Measurements from ENCODE around the gene SLC6A18.

SLC6A18 gene

DNA sequence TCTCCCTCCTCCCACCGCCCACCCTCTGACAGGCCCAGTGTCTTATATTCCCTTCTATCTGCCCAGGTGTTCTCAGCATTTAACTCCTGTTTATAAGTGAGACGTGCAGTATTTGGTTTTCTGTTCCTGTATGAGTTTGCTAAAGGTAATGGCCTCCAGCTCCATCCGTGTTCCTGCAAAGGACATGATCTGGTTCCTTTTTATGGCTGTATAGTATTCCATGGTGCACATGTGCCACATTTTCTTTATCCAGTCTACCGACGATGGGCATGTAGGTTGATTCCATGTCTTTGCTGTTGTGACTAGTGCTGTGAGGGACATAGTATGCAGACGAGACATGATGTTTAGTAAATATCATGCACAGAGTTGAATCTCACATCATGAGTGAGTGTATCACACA lies 30.8 kb upstream of the SLC6A18 start:
- no peaks in the 10 kb centered on the region for H3K9me3 Mint-ChIP-seq
- no peak for DNase-seq
- H3K27ac Mint-ChIP-seq = no peak overlapping the region
- no peaks in the 10 kb centered on the region for H3K36me3 Mint-ChIP-seq (ENCODE audit: low read depth)
- H3K4me3 Mint-ChIP-seq = no peak overlapping the region
- H3K27me3 Mint-ChIP-seq = peaks cover 18% of the 10 kb centered on the region
- H3K4me1 Mint-ChIP-seq (ENCODE audit: low read depth) = no peaks in the 10 kb centered on the region

GRCh38 chr5:1195439-1195838 lies 29.7 kb upstream of the SLC6A18 start:
- DNase-seq = no peak
- no peak overlapping the region for H3K27ac Mint-ChIP-seq
- H3K36me3 Mint-ChIP-seq (ENCODE audit: low read depth) = no peaks in the 10 kb centered on the region
- H3K4me3 Mint-ChIP-seq = no peak overlapping the region
- no peaks in the 10 kb centered on the region for H3K9me3 Mint-ChIP-seq
- H3K27me3 Mint-ChIP-seq = peaks cover 11% of the 10 kb centered on the region
- H3K4me1 Mint-ChIP-seq (ENCODE audit: low read depth) = no peaks in the 10 kb centered on the region

GRCh38 chr5:1195916-1196315 lies 29.3 kb upstream of the SLC6A18 start:
- no peak for DNase-seq
- Mint-ChIP-seq H3K27ac (no peak overlapping the region), H3K4me3 (no peak overlapping the region)

GRCh38 chr5:1196562-1196961 lies 28.6 kb upstream of the SLC6A18 start:
- Mint-ChIP-seq H3K4me3 (no peak overlapping the region), H3K4me1 (ENCODE audit: low read depth) (no peaks in the 10 kb centered on the region), H3K9me3 (no peaks in the 10 kb centered on the region), H3K27me3 (peaks cover 5% of the 10 kb centered on the region), H3K36me3 (ENCODE audit: low read depth) (no peaks in the 10 kb centered on the region), H3K27ac (no peak overlapping the region)
- DNase-seq = no peak

More at GRCh38 chr5:1195916-1196315, 29.3 kb upstream of the SLC6A18 start:
- no peaks in the 10 kb centered on the region for H3K4me1 Mint-ChIP-seq (ENCODE audit: low read depth)
- H3K9me3 Mint-ChIP-seq = no peaks in the 10 kb centered on the region
- peaks cover 6% of the 10 kb centered on the region for H3K27me3 Mint-ChIP-seq
- no peaks in the 10 kb centered on the region for H3K36me3 Mint-ChIP-seq (ENCODE audit: low read depth)

GRCh38 chr5:1197876-1198666 lies 27.1 kb upstream of the SLC6A18 start:
- no peak overlapping the region for H3K4me3 Mint-ChIP-seq
- H3K27ac Mint-ChIP-seq = no peak overlapping the region
- H3K4me1 Mint-ChIP-seq (ENCODE audit: low read depth) = no peaks in the 10 kb centered on the region
- DNase-seq = no peak
- peaks cover 5% of the 10 kb centered on the region for H3K27me3 Mint-ChIP-seq
- H3K9me3 Mint-ChIP-seq = no peaks in the 10 kb centered on the region
- no peaks in the 10 kb centered on the region for H3K36me3 Mint-ChIP-seq (ENCODE audit: low read depth)

- Mint-ChIP-seq H3K27me3 (peaks cover 5% of the 10 kb centered on the region), H3K36me3 (ENCODE audit: low read depth) (no peaks in the 10 kb centered on the region), H3K27ac (no peak overlapping the region), H3K4me3 (no peak overlapping the region), H3K4me1 (ENCODE audit: low read depth) (no peaks in the 10 kb centered on the region), H3K9me3 (no peaks in the 10 kb centered on the region)
- DNase-seq = no peak
Measured at GRCh38 chr5:1199340-1199648, 25.9 kb upstream of the SLC6A18 start.

DNA sequence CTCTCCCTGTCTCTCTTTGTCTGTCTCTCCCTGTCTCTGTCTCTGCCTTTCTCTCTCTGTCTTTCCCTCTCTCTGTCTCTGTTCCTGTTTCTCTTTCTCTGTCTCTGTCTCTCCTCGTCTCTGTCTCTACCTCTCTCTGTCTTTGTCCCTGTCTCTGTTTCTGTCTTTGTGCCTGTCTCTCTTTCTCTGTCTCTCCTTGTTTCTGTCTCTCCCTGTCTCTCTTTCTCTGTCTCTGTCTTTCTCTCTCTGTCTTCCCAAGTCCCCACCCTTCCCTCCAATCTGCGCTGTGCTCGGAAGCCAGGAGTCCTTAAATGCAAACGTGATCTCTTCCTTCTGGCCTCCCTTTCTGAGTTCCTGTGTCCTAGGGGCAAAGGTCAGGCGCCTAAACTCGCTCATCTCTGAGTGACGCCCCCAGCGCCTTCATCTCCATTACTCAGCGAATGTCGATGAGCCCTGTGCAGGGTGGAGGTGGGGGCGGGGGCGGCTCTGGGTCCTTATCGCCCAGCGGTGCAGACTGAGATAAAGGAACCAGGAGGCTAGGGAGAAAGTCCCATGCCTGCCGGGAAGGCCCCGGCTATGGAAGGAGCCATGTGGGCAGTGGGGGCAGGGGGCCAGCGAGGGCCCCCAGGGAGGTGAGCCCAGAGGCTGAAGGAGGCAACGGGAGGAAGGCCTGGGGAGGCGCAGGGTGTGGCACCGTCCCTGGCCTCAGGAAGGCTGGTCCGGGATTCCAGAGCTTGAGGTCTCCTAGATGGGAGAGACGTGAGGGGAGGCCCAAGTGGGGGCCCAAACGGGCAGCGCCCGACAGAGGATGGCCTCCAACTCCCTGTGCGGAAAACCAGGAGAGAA lies 25.3 kb upstream of the SLC6A18 start:
- H3K36me3 Mint-ChIP-seq (ENCODE audit: low read depth) = no peaks in the 10 kb centered on the region
- no peaks in the 10 kb centered on the region for H3K4me1 Mint-ChIP-seq (ENCODE audit: low read depth)
- no peak for DNase-seq
- H3K4me3 Mint-ChIP-seq = no peak overlapping the region
- H3K27me3 Mint-ChIP-seq = peaks cover 5% of the 10 kb centered on the region
- no peak overlapping the region for H3K27ac Mint-ChIP-seq
- no peaks in the 10 kb centered on the region for H3K9me3 Mint-ChIP-seq

DNA sequence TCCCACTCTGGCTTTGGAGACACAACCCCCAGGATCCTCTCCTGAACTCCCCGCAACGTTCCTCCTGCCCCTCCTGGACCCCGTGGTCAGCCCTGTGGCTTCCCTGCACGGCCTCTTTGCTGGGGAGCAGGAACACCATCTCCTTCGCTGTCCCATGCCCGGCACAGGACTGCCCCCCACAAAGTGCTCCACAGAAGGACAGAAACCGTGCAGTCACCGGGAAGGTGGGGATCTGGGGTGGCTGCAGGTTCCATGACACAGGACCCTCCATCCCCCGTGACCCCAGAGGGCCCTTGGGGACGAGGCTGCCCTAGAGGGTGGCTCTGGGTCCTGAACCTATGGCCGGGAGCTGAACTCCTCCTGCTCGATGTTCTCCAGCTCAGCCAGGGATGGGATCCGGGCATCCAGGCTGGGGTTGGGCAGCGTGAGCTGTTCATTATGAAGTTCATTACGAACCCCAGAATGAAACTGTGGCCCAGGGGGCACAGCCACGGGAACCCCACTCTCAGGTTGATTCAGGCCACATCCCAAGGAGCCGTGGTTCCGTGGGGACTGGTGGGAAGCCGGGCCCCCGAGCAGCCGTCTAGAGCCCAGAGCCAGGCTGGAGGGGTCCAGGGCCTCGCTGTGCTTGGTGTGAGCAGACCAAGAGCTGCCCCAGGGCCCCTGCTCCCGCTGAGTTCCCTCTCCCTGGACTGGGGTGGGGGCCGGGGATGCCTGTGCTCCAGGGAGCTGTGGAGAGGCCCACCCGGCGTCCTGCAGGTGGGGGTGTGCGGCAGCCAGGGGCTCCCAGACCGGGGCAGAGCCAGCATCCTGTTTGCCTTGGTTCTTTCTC lies 24.5 kb upstream of the SLC6A18 start:
- Mint-ChIP-seq H3K36me3 (ENCODE audit: low read depth) (no peaks in the 10 kb centered on the region), H3K4me1 (ENCODE audit: low read depth) (no peaks in the 10 kb centered on the region)

GRCh38 chr5:1201327-1202025 lies 23.7 kb upstream of the SLC6A18 start, which contains the start of gene SLC6A19:
SLC6A19 (plus strand) TSS chr5:1201595; CDS start chr5:1201651, 56 bp downstream.
- no peak for DNase-seq
- Mint-ChIP-seq H3K27ac (no peak within 1 kb of the TSS), H3K9me3 (no peaks in the 10 kb centered on the region), H3K36me3 (ENCODE audit: low read depth) (no peaks in the 10 kb centered on the region), H3K4me1 (ENCODE audit: low read depth) (no peaks in the 10 kb centered on the region), H3K27me3 (peaks cover 3% of the 10 kb centered on the region), H3K4me3 (no peak within 1 kb of the TSS)

More for the DNA sequence above, 24.5 kb upstream of the SLC6A18 start:
- H3K27ac Mint-ChIP-seq = no peak overlapping the region
- peaks cover 5% of the 10 kb centered on the region for H3K27me3 Mint-ChIP-seq
- H3K4me3 Mint-ChIP-seq = no peak overlapping the region
- H3K9me3 Mint-ChIP-seq = no peaks in the 10 kb centered on the region
- DNase-seq = no peak

GRCh38 chr5:1202026-1202797 lies 23.0 kb upstream of the SLC6A18 start:
- Mint-ChIP-seq H3K4me1 (ENCODE audit: low read depth) (no peaks in the 10 kb centered on the region), H3K27ac (no peak overlapping the region), H3K27me3 (no peaks in the 10 kb centered on the region), H3K4me3 (no peak overlapping the region), H3K9me3 (no peaks in the 10 kb centered on the region), H3K36me3 (ENCODE audit: low read depth) (no peaks in the 10 kb centered on the region)
- DNase-seq = no peak

- H3K9me3 Mint-ChIP-seq = no peaks in the 10 kb centered on the region
- DNase-seq = no peak
- H3K36me3 Mint-ChIP-seq (ENCODE audit: low read depth) = no peaks in the 10 kb centered on the region
- no peak overlapping the region for H3K4me3 Mint-ChIP-seq
- no peaks in the 10 kb centered on the region for H3K27me3 Mint-ChIP-seq
- H3K4me1 Mint-ChIP-seq (ENCODE audit: low read depth) = no peaks in the 10 kb centered on the region
- no peak overlapping the region for H3K27ac Mint-ChIP-seq
Measured at GRCh38 chr5:1202798-1203185, 22.4 kb upstream of the SLC6A18 start.

- H3K27ac Mint-ChIP-seq = no peak overlapping the region
- no peak overlapping the region for H3K4me3 Mint-ChIP-seq
- no peak for DNase-seq
- no peaks in the 10 kb centered on the region for H3K4me1 Mint-ChIP-seq (ENCODE audit: low read depth)
- H3K36me3 Mint-ChIP-seq (ENCODE audit: low read depth) = no peaks in the 10 kb centered on the region
- H3K9me3 Mint-ChIP-seq = no peaks in the 10 kb centered on the region
- no peaks in the 10 kb centered on the region for H3K27me3 Mint-ChIP-seq
Measured at GRCh38 chr5:1203311-1203967, 21.7 kb upstream of the SLC6A18 start.

DNA sequence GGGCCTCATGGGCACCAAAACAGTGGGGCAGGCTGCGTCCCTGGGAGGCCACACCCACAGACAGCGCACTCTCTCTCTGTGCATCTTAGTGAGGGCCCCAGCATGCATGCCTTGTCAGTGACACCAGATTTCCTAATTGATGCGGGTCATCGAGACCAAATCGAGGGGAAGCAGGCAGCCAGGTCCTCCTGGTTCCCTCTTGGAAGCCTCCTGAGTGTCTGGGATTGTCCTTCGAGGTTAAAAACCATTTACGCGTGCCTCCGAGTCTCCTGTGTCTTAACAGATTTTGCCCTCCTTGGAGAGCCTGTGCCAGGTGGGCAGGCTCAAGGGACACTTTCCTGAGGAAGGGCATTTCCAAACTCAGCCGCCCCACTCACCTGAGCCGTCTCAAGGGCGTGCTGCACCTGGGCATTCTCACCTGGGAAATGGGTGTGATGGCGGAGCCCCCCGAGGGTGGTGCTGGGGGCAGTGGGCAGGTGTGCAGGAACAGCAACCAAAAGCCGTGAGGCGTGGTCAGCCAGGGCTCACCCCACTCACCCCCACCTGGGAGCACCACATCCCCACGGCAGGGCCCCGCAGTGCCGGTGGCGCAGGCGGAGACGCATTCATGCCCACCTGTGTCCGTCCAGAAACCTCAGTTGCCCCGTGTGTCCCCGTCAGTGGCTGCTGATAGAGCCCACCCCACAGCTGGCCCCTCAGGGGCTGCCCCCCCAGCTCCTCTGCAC lies 21.1 kb upstream of the SLC6A18 start:
- no peaks in the 10 kb centered on the region for H3K4me1 Mint-ChIP-seq (ENCODE audit: low read depth)
- no peaks in the 10 kb centered on the region for H3K9me3 Mint-ChIP-seq
- no peaks in the 10 kb centered on the region for H3K27me3 Mint-ChIP-seq
- H3K36me3 Mint-ChIP-seq (ENCODE audit: low read depth) = no peaks in the 10 kb centered on the region
- H3K27ac Mint-ChIP-seq = no peak overlapping the region
- no peak overlapping the region for H3K4me3 Mint-ChIP-seq
- no peak for DNase-seq
